Measurements from ENCODE around the gene ZNF273. TPM values are rescaled to one million over a fixed set of nuclear protein-coding genes. Genes with fewer than 3 reads are reported as not detected.
"Not testable (repeated sequence)": the region's sequence is repeated elsewhere in the genome, so short reads cannot be mapped to it uniquely, and the experiment has no call there.

Gene ZNF273
- polyA plus RNA-seq, 1 donor (not counting 4 experiments of a cell fraction or from before 2014, with no cell fraction given): 4.7 TPM

DNA sequence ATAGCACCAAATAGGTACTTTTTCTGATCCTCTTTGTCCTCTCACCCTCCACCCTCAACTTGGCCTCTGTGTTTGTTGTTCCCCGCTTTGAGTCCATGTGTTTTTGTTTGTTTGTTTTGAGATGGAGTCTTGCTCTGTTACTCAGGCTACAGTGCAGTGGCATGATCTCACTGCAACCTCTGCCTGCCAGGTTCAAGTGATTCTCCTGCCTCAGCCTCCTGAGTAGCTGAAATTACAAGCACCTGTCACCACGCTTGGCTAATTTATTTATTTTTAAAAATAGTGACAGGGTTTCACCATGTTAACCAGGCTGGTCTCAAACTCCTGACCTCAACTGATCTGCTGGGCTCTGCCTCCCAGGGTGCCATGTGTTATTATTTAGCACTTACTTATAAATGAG lies 5.3 kb downstream of the ZNF273 start:
- no peaks in the 10 kb centered on the region for H3K36me3 ChIP-seq (ENCODE audit: control insufficient read depth in 2 of 2, extremely low read depth in 1 of 2, insufficient read depth in 2 of 2, low read length in 2 of 2)
- no peak overlapping the region for H3K4me3 ChIP-seq (ENCODE audit: control insufficient read depth in 2 of 3, extremely low read depth in 1 of 3, insufficient read depth in 2 of 3, low read depth in 1 of 3, low read length in 3 of 3)
- no peak overlapping the region for H3K4me2 ChIP-seq (ENCODE audit: control insufficient read depth, extremely low read depth, insufficient read depth, low read depth, low read length)
- no peak overlapping the region for H3K9ac ChIP-seq (ENCODE audit: control insufficient read depth, extremely low read depth, insufficient read depth, low read length)
- FAIRE-seq: no peak
- no peaks in the 10 kb centered on the region for H3K9me1 ChIP-seq (ENCODE audit: control insufficient read depth, extremely low read depth, insufficient read depth, low read length)
- no peak for TF ChIP-seq EZH2 (IDR thresholded peaks at IDR 0.05; ENCODE audit: low read length)
- TF ChIP-seq, protein P1, sequence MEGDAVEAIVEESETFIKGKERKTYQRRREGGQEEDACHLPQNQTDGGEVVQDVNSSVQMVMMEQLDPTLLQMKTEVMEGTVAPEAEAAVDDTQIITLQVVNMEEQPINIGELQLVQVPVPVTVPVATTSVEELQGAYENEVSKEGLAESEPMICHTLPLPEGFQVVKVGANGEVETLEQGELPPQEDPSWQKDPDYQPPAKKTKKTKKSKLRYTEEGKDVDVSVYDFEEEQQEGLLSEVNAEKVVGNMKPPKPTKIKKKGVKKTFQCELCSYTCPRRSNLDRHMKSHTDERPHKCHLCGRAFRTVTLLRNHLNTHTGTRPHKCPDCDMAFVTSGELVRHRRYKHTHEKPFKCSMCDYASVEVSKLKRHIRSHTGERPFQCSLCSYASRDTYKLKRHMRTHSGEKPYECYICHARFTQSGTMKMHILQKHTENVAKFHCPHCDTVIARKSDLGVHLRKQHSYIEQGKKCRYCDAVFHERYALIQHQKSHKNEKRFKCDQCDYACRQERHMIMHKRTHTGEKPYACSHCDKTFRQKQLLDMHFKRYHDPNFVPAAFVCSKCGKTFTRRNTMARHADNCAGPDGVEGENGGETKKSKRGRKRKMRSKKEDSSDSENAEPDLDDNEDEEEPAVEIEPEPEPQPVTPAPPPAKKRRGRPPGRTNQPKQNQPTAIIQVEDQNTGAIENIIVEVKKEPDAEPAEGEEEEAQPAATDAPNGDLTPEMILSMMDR (optimal IDR thresholded peaks at IDR 0.05 in 1 of 3, IDR thresholded peaks at IDR 0.05 in 1 of 3, conservative IDR thresholded peaks at IDR 0.05 in 1 of 3; ENCODE audit: extremely low read depth in 1 of 3, insufficient read depth in 2 of 3, low read length in 3 of 3): no peak
- no peaks in the 10 kb centered on the region for H3K27me3 ChIP-seq (ENCODE audit: control insufficient read depth, extremely low read depth, insufficient read depth, low read length)
- no peak overlapping the region for H2AFZ ChIP-seq (ENCODE audit: control insufficient read depth, low read length)
- peaks cover 85% of the 10 kb centered on the region for H3K79me2 ChIP-seq (ENCODE audit: control insufficient read depth, insufficient read depth, low read length)
- dilution Hi-C loops (cut with MboI; ENCODE audit: extremely low pct_ligation_motif_present, low sequenced_read_pairs): no loop called here
- peaks cover 4% of the 10 kb centered on the region for H3K9me3 ChIP-seq (ENCODE audit: control insufficient read depth, low read depth, low read length)
- DNase-seq (ENCODE audit: low read depth, low spot score): no peak
- H3K27ac ChIP-seq (ENCODE audit: control insufficient read depth, insufficient read depth, low read length): no peak overlapping the region
- no peaks in the 10 kb centered on the region for H4K20me1 ChIP-seq (ENCODE audit: control insufficient read depth, extremely low read depth, insufficient read depth, low read length)
- H3K4me1 ChIP-seq (ENCODE audit: control insufficient read depth, extremely low read depth, insufficient read depth, low read length): peaks cover 8% of the 10 kb centered on the region

DNA sequence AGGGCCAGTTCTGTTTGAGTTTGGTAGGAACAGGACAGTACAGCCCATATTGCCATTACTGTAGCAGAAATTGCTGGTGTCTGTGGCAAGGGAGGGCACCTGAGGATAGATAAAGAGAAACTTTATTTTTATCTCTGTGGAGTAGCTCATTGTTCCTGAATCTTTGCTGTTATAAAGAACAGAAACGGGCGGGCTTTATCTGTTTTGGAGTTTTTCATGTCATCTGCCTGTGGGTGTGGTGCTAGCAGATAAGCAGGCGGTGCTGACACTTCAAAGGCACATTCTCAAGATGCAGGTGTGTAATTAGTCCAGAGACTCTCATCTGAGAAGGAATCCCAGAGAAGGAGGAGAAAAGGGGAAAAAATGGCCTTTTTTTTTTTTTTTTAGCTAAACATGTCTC lies 11.5 kb downstream of the ZNF273 start:
- H3K4me3 ChIP-seq (ENCODE audit: control insufficient read depth in 2 of 3, extremely low read depth in 1 of 3, insufficient read depth in 2 of 3, low read depth in 1 of 3, low read length in 3 of 3): no peak overlapping the region
- no peak overlapping the region for H3K9ac ChIP-seq (ENCODE audit: control insufficient read depth, extremely low read depth, insufficient read depth, low read length)
- H3K4me1 ChIP-seq (ENCODE audit: control insufficient read depth, extremely low read depth, insufficient read depth, low read length): no peaks in the 10 kb centered on the region
- no peaks in the 10 kb centered on the region for H4K20me1 ChIP-seq (ENCODE audit: control insufficient read depth, extremely low read depth, insufficient read depth, low read length)
- TF ChIP-seq, protein P1 (optimal IDR thresholded peaks at IDR 0.05 in 1 of 3, IDR thresholded peaks at IDR 0.05 in 1 of 3, conservative IDR thresholded peaks at IDR 0.05 in 1 of 3; ENCODE audit: extremely low read depth in 1 of 3, insufficient read depth in 2 of 3, low read length in 3 of 3): no peak
- no peak for TF ChIP-seq EZH2 (IDR thresholded peaks at IDR 0.05; ENCODE audit: low read length)
- dilution Hi-C loops (cut with MboI; ENCODE audit: extremely low pct_ligation_motif_present, low sequenced_read_pairs): no loop called here
- H3K4me2 ChIP-seq (ENCODE audit: control insufficient read depth, extremely low read depth, insufficient read depth, low read depth, low read length): no peak overlapping the region
- no peak for DNase-seq (ENCODE audit: low read depth, low spot score)
- H2AFZ ChIP-seq (ENCODE audit: control insufficient read depth, low read length): no peak overlapping the region
- no peaks in the 10 kb centered on the region for H3K36me3 ChIP-seq (ENCODE audit: control insufficient read depth in 2 of 2, extremely low read depth in 1 of 2, insufficient read depth in 2 of 2, low read length in 2 of 2)
- H3K27ac ChIP-seq (ENCODE audit: control insufficient read depth, insufficient read depth, low read length): no peak overlapping the region
- peaks cover 48% of the 10 kb centered on the region for H3K79me2 ChIP-seq (ENCODE audit: control insufficient read depth, insufficient read depth, low read length)
- H3K9me1 ChIP-seq (ENCODE audit: control insufficient read depth, extremely low read depth, insufficient read depth, low read length): no peaks in the 10 kb centered on the region
- no peaks in the 10 kb centered on the region for H3K27me3 ChIP-seq (ENCODE audit: control insufficient read depth, extremely low read depth, insufficient read depth, low read length)
- FAIRE-seq: no peak
- peaks cover 5% of the 10 kb centered on the region for H3K9me3 ChIP-seq (ENCODE audit: control insufficient read depth, low read depth, low read length)

DNA sequence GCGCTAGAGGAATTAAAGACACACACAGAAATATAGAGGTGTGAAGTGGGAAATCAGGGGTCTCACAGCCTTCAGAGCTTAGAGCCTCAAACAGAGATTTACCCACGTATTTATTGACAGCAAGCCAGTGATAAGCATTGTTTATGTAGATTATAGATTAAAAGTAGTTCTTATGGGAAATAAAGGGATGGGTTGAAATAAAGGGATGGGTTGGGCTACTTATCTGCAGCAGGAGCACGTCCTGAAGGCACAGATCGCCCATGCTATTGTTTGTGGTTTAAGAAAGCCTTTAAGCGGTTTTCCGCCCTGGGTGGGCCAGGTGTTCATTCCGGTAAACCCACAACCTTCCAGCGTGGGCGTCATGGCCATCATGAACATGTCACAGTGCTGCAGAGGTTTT lies 12.2 kb downstream of the ZNF273 start:
- H3K4me3 ChIP-seq (ENCODE audit: control insufficient read depth in 2 of 3, extremely low read depth in 1 of 3, insufficient read depth in 2 of 3, low read depth in 1 of 3, low read length in 3 of 3); H2AFZ ChIP-seq (ENCODE audit: control insufficient read depth, low read length); H3K9me3 ChIP-seq (ENCODE audit: control insufficient read depth, low read depth, low read length); H4K20me1 ChIP-seq (ENCODE audit: control insufficient read depth, extremely low read depth, insufficient read depth, low read length); FAIRE-seq; H3K9ac ChIP-seq (ENCODE audit: control insufficient read depth, extremely low read depth, insufficient read depth, low read length); H3K9me1 ChIP-seq (ENCODE audit: control insufficient read depth, extremely low read depth, insufficient read depth, low read length); DNase-seq (ENCODE audit: low read depth, low spot score); H3K4me2 ChIP-seq (ENCODE audit: control insufficient read depth, extremely low read depth, insufficient read depth, low read depth, low read length); H3K27ac ChIP-seq (ENCODE audit: control insufficient read depth, insufficient read depth, low read length); H3K36me3 ChIP-seq (ENCODE audit: control insufficient read depth in 2 of 2, extremely low read depth in 1 of 2, insufficient read depth in 2 of 2, low read length in 2 of 2); dilution Hi-C loops (cut with MboI; ENCODE audit: extremely low pct_ligation_motif_present, low sequenced_read_pairs); H3K27me3 ChIP-seq (ENCODE audit: control insufficient read depth, extremely low read depth, insufficient read depth, low read length); H3K4me1 ChIP-seq (ENCODE audit: control insufficient read depth, extremely low read depth, insufficient read depth, low read length): not testable (repeated sequence)
- peaks cover 43% of the 10 kb centered on the region for H3K79me2 ChIP-seq (ENCODE audit: control insufficient read depth, insufficient read depth, low read length)
